ENCODE data around the gene HEBP1.

DNA sequence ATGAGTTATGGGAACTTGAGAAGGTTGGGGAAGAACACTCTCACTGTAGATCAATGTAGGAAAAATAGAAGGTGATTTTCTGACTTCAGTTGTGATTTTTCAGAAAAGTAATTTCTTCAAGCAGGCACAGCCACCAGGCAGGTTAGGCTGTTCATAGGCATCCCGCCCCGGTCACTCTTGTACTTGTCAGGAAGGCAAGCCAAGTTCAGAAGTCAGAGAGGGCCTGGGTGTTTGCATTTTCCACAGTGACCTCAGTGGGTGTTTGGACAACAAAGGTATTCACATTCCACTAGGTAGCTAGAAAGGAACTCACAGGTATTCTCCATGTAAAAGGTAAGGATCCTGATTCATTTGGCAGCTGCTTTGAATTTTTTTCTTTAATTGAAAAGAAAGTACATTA, 41.2 kb upstream of the HEBP1 start:
- TF ChIP-seq, protein P1, sequence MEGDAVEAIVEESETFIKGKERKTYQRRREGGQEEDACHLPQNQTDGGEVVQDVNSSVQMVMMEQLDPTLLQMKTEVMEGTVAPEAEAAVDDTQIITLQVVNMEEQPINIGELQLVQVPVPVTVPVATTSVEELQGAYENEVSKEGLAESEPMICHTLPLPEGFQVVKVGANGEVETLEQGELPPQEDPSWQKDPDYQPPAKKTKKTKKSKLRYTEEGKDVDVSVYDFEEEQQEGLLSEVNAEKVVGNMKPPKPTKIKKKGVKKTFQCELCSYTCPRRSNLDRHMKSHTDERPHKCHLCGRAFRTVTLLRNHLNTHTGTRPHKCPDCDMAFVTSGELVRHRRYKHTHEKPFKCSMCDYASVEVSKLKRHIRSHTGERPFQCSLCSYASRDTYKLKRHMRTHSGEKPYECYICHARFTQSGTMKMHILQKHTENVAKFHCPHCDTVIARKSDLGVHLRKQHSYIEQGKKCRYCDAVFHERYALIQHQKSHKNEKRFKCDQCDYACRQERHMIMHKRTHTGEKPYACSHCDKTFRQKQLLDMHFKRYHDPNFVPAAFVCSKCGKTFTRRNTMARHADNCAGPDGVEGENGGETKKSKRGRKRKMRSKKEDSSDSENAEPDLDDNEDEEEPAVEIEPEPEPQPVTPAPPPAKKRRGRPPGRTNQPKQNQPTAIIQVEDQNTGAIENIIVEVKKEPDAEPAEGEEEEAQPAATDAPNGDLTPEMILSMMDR (IDR thresholded peaks at IDR 0.05; ENCODE audit: low read depth, low read length, poor library complexity, severe bottlenecking) = no peak
- TF ChIP-seq EZH2phosphoT487 (IDR thresholded peaks at IDR 0.05; ENCODE audit: borderline replicate concordance, low read length) = no peak

All from DOHH2 (cell line).